GM12878 (cell line): ENCODE measurements around the gene LCMT1. TPM values are rescaled to one million over a fixed set of nuclear protein-coding genes. Genes with fewer than 3 reads are reported as not detected.

ENCODE experiments used
- ATAC-seq: fragments of 200-7000 bp; cut with Tn5 transposase; 3 replicates; pipeline ENCODE4 v1.9.1; 2020; ENCODE audit warnings: mild to moderate bottlenecking, moderate library complexity
- BruUV-seq: library from RNA; stranded (reverse); fragments of 400-500 nt; replicated peaks from 2 replicates; lab custom pipeline; 2021; lab: Mats Ljungman, UMichigan
- CTCF ChIA-PET: fragments of 300-600 bp; sonication (Branson Sonifier 250); formaldehyde crosslinking; extraction: SDS; loops from one replicate; lab custom pipeline; 2021; ENCODE audit warnings: inconsistent platforms; lab: Yijun Ruan, JAX
- POLR2A ChIA-PET: fragments of 350-600 bp; formaldehyde crosslinking; extraction: SDS; loops from one replicate; lab custom pipeline; 2021; ENCODE audit warnings: inconsistent platforms; lab: Charles Lee
- RAD21 ChIA-PET: fragments of 300-600 bp; sonication (Branson Sonifier 250); formaldehyde crosslinking; loops from one replicate; lab custom pipeline; 2023; ENCODE audit warnings: antibody characterized with exemption; ENCODE audit not compliant: unreplicated experiment; lab: Charles Lee
- SMC1A ChIA-PET: fragments of 300-600 bp; sonication (Branson Sonifier 250); formaldehyde crosslinking; loops from one replicate; lab custom pipeline; 2023; ENCODE audit not compliant: unreplicated experiment, uncharacterized antibody; lab: Charles Lee
- DNase-seq: peaks from one replicate; pipeline ENCODE4 v3.0.0-alpha.2; 2011; ENCODE audit warnings: low read depth, low spot score
- FAIRE-seq: peaks from 3 replicates; lab custom pipeline; 2011; peaks lifted over from hg19 to GRCh38; lab: Jason Lieb, UNC
- H2AFZ ChIP-seq: 2 replicates; pipeline ENCODE4 v1.6.0; 2011; ENCODE audit warnings: low read depth, low read length, control low read depth; ENCODE audit not compliant: control insufficient read depth
- H3K27ac ChIP-seq: 2 replicates; pipeline ENCODE4 v1.5.1; 2011; ENCODE audit warnings: control low read depth; ENCODE audit not compliant: control insufficient read depth, insufficient read depth
- H3K27me3 ChIP-seq, 2 experiments: replicated peaks in 1 of 2; 2 replicates each; pipeline versions ENCODE4 v1.6.0 to v1.6.1; 2011; ENCODE audit warnings: low read length in 1 of 2; ENCODE audit not compliant: control insufficient read depth in 2 of 2, insufficient read depth in 2 of 2
- H3K36me3 ChIP-seq, 2 experiments: 2 replicates each; pipeline ENCODE4 v1.5.1; 2011; ENCODE audit warnings: low read length in 1 of 2; ENCODE audit not compliant: control insufficient read depth in 2 of 2, insufficient read depth in 2 of 2
- H3K4me1 ChIP-seq: 2 replicates; pipeline ENCODE4 v1.6.1; 2011; ENCODE audit warnings: mild to moderate bottlenecking, low read length, moderate library complexity, mixed read lengths; ENCODE audit not compliant: control insufficient read depth, insufficient read depth
- H3K4me2 ChIP-seq: 2 replicates; pipeline ENCODE4 v1.6.0; 2011; ENCODE audit warnings: control low read depth; ENCODE audit not compliant: control insufficient read depth, insufficient read depth
- H3K4me3 ChIP-seq: fragments of 200-600 bp; sonication (generic); 2 replicates; pipeline ENCODE4 v1.5.1; 2016
- H3K79me2 ChIP-seq: 2 replicates; pipeline ENCODE4 v1.6.0; 2011; ENCODE audit warnings: low read length; ENCODE audit not compliant: control insufficient read depth, insufficient read depth
- H3K9ac ChIP-seq: 2 replicates; pipeline ENCODE4 v1.8.0; 2011; ENCODE audit warnings: low read length, control low read depth, mixed read lengths; ENCODE audit not compliant: control insufficient read depth, insufficient read depth
- H3K9me3 ChIP-seq: replicated peaks from 3 replicates; pipeline ENCODE4 v1.5.1; 2011; ENCODE audit warnings: mild to moderate bottlenecking, low read length; ENCODE audit not compliant: control insufficient read depth, insufficient read depth
- H4K20me1 ChIP-seq: 2 replicates; pipeline ENCODE4 v1.6.0; 2011; ENCODE audit not compliant: control insufficient read depth, insufficient read depth
- CHD4 ChIP-seq: fragments of 200-600 bp; sonication (generic); IDR thresholded peaks from 2 replicates; pipeline ENCODE4 v1.6.1; 2016; ENCODE audit warnings: mild to moderate bottlenecking
- ESRRA ChIP-seq: IDR thresholded peaks from 2 replicates; pipeline ENCODE4 v1.6.1; 2012; ENCODE audit warnings: mild to moderate bottlenecking, low read length, improper control_type of control experiment
- MEF2B ChIP-seq: fragments of 450-650 bp; IDR thresholded peaks from 2 replicates; pipeline ENCODE4 v1.6.1; 2018; ENCODE audit warnings: mild to moderate bottlenecking, moderate library complexity; ENCODE audit not compliant: partially characterized antibody, poor library complexity, severe bottlenecking
- NFIC ChIP-seq: IDR thresholded peaks from 2 replicates; pipeline ENCODE4 v1.6.1; 2012; ENCODE audit warnings: low read depth, mild to moderate bottlenecking, inconsistent platforms, low read length, moderate library complexity
- SPI1 ChIP-seq: IDR thresholded peaks from 2 replicates; pipeline ENCODE4 v1.6.1; 2011; ENCODE audit warnings: low read depth, mild to moderate bottlenecking, low read length, moderate library complexity, borderline replicate concordance; ENCODE audit not compliant: insufficient read depth
- TCF3 ChIP-seq: IDR thresholded peaks from 2 replicates; pipeline ENCODE4 v1.6.1; 2012; ENCODE audit warnings: low read depth, mild to moderate bottlenecking, low read length, borderline replicate concordance; ENCODE audit not compliant: insufficient read depth
- ZNF622 ChIP-seq: fragments of 450-650 bp; IDR thresholded peaks from 2 replicates; pipeline ENCODE4 v1.6.1; 2017; ENCODE audit warnings: mild to moderate bottlenecking, inconsistent platforms
- WGBS: methylation state at CpG from one replicate; pipeline ENCODE4 v1.1.6; 2016; ENCODE audit warnings: low lambda C conversion rate; ENCODE audit not compliant: insufficient replicate concordance, insufficient coverage; ENCODE audit errors: missing lambda C conversion rate; 5-methylcytosine and 5-hydroxymethylcytosine counted together
- in situ Hi-C: fragments of 300-500 bp; cut with MboI; formaldehyde crosslinking; loops from 9 replicates; pipeline ENCODE4 v1.14.3; 2018; ENCODE audit warnings: mixed read lengths
- intact Hi-C: fragments of 100-400 bp; cut with micrococcal nuclease; formaldehyde crosslinking; loops from one replicate; pipeline ENCODE4 v1.14.2; 2022; ENCODE audit not compliant: unreplicated experiment
- polyA plus RNA-seq, 11 experiments: library from polyadenylated mRNA; depleted of rRNA in 4 of 11; unstranded in 6 of 11; stranded (reverse) in 5 of 11; fragments of >200 nt; fragmentation: Nextera tagmentation in 4 of 11; fragmentation: Illumina TruSeq in 1 of 11; extraction: Ambion mirVana in 4 of 11; extraction: Trizol in 1 of 11; gene quantifications; 1 replicate in 1 of 11; 2 replicates in 10 of 11; pipeline versions ENCODE4 v1.2.1 to v1.2.3, GENCODE V29; 2011 to 2016; ENCODE audit warnings: inconsistent platforms in 2 of 11, missing spikeins in 2 of 11, low read depth in 1 of 11
- total RNA-seq, 4 experiments: library from RNA; depleted of rRNA in 3 of 4; stranded (reverse); fragments of >200 nt in 3 of 4; fragmentation: Illumina TruSeq in 1 of 4; extraction: Trizol in 1 of 4; gene quantifications; 2 replicates each; pipeline versions ENCODE4 v1.2.1 to v1.2.3, GENCODE V29; 2013 to 2021

Gene LCMT1
- total and polyA plus RNA-seq, 10 of the 15 experiments (the other 5 are each of a cell fraction or from before 2014, with no cell fraction given) = 19.7 to 51.2 (median 32.6) TPM

GRCh38 chr16:25177831-25178688 is 66.5 kb downstream of the LCMT1 start:
- ATAC-seq (no peak), DNase-seq (no peak), FAIRE-seq (no peak)
- SMC1A ChIA-PET = no interaction called here
- intact Hi-C loops (no loop called here), in situ Hi-C loops (no loop called here)
- no TSS peak for BruUV-seq
- RAD21 ChIA-PET = no interaction called here
- H3K9me3 ChIP-seq = no peaks in the 10 kb centered on the region
- CTCF ChIA-PET = interaction anchor here (0.6 kb wide), 1 partner anchor 42 kb away, joined by 3 read pairs; no protein-coding TSS in a partner anchor
- no peaks in the 10 kb centered on the region for H3K27me3 ChIP-seq
- no peaks in the 10 kb centered on the region; a peak in 2 of 4 replicates for H3K36me3 ChIP-seq
- H3K4me2 ChIP-seq = no peak overlapping the region
- no peaks in the 10 kb centered on the region; the same call in 1 of the 2 replicates for H3K4me1 ChIP-seq
- POLR2A ChIA-PET = no interaction called here
- H4K20me1 ChIP-seq = no peaks in the 10 kb centered on the region
- no peak for TF ChIP-seq MEF2B
- TF ChIP-seq NFIC = no peak
- TF ChIP-seq SPI1 = no peak
- no peak for TF ChIP-seq TCF3
- TF ChIP-seq ESRRA = no peak
- no peak for TF ChIP-seq ZNF622
- no peak for TF ChIP-seq CHD4
- no peak overlapping the region for H2AFZ ChIP-seq
- H3K79me2 ChIP-seq = no peaks in the 10 kb centered on the region
- H3K9ac ChIP-seq = no peak overlapping the region
- WGBS = 91% methylated on average over 20 of the region's 20 CpGs
- H3K4me3 ChIP-seq = no peak overlapping the region
- no peak overlapping the region for H3K27ac ChIP-seq
